Lower lobe of right lung (tissue), 2 donors: ENCODE data around the gene KRTAP9-7. TPM values are rescaled to one million over a fixed set of nuclear protein-coding genes. Genes with fewer than 3 reads are reported as not detected.

Experiments
- ATAC-seq, 2 donors: fragments of 200-7000 bp; cut with Tn5 transposase; one replicate each; pipeline ENCODE4 v1.9.1; 2020 to 2022; ENCODE audit warnings: mild to moderate bottlenecking in 2 of 2, moderate library complexity in 2 of 2
- DNase-seq: peaks from one replicate; pipeline ENCODE4 v3.0.0-alpha.2; 2020
- H3K27ac ChIP-seq: fragments of 200-600 bp; one replicate; pipeline ENCODE4 v1.8.0; 2022
- H3K27me3 ChIP-seq: fragments of 200-600 bp; one replicate; pipeline ENCODE4 v1.8.0; 2022; ENCODE audit warnings: low read depth
- H3K36me3 ChIP-seq: fragments of 200-600 bp; one replicate; pipeline ENCODE4 v1.8.0; 2022; ENCODE audit warnings: mild to moderate bottlenecking
- H3K4me1 ChIP-seq: fragments of 200-600 bp; one replicate; pipeline ENCODE4 v1.8.0; 2022
- H3K4me3 ChIP-seq: fragments of 200-600 bp; one replicate; pipeline ENCODE4 v1.8.0; 2022; ENCODE audit warnings: mild to moderate bottlenecking
- H3K9me3 ChIP-seq: fragments of 200-600 bp; one replicate; pipeline ENCODE4 v1.8.0; 2022
- intact Hi-C: fragments of 100-400 bp; cut with DNase I; formaldehyde crosslinking; loops from one replicate; pipeline ENCODE4 v1.11.0; 2022
- total RNA-seq: library from RNA; stranded (reverse); fragmentation: NEBNext Ultra II Directional; extraction: Animal tissue kit (Norgen Biotek cat#: 25700); gene quantifications from one replicate; pipeline ENCODE4 v1.2.1, GENCODE V29; 2021
- TF ChIP-seq, protein P1 (sequence below): fragments of 200-600 bp; IDR thresholded peaks from one replicate; pipeline ENCODE4 v1.8.0; 2022; ENCODE audit warnings: antibody characterized with exemption, mild to moderate bottlenecking
- donor health status: DM: no; HTN: yes; CAD: no; lungs with severe emphysema.

KRTAP9-7 gene
- total RNA-seq, 1 donor from 2014 or later, result not detected

GRCh38 chr17:41278176-41278955 lies 2.9 kb downstream of the KRTAP9-7 start:
- no peak overlapping the region for H3K4me3 ChIP-seq
- H3K4me1 ChIP-seq, result no peaks in the 10 kb centered on the region
- DNase-seq (no peak), ATAC-seq (no peak)
- no peaks in the 10 kb centered on the region for H3K36me3 ChIP-seq
- intact Hi-C loops, result no loop called here
- H3K27ac ChIP-seq, result no peak overlapping the region
- no peaks in the 10 kb centered on the region for H3K9me3 ChIP-seq
- H3K27me3 ChIP-seq, result peaks cover 5% of the 10 kb centered on the region
- TF ChIP-seq, protein P1, sequence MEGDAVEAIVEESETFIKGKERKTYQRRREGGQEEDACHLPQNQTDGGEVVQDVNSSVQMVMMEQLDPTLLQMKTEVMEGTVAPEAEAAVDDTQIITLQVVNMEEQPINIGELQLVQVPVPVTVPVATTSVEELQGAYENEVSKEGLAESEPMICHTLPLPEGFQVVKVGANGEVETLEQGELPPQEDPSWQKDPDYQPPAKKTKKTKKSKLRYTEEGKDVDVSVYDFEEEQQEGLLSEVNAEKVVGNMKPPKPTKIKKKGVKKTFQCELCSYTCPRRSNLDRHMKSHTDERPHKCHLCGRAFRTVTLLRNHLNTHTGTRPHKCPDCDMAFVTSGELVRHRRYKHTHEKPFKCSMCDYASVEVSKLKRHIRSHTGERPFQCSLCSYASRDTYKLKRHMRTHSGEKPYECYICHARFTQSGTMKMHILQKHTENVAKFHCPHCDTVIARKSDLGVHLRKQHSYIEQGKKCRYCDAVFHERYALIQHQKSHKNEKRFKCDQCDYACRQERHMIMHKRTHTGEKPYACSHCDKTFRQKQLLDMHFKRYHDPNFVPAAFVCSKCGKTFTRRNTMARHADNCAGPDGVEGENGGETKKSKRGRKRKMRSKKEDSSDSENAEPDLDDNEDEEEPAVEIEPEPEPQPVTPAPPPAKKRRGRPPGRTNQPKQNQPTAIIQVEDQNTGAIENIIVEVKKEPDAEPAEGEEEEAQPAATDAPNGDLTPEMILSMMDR, result no peak

- no peak for DNase-seq
- Histone ChIP-seq H3K9me3 (no peaks in the 10 kb centered on the region), H3K4me1 (no peaks in the 10 kb centered on the region), H3K36me3 (no peaks in the 10 kb centered on the region), H3K27me3 (no peaks in the 10 kb centered on the region), H3K27ac (no peak overlapping the region), H3K4me3 (no peak overlapping the region)
- TF ChIP-seq, protein P1, result no peak
- intact Hi-C loops, result no loop called here
- ATAC-seq, result no peak
Measured at GRCh38 chr17:41284043-41284442, 8.5 kb downstream of the KRTAP9-7 start.

GRCh38 chr17:41284546-41284945 lies 9.0 kb downstream of the KRTAP9-7 start:
- no peak for ATAC-seq
- Histone ChIP-seq H3K27me3 (no peaks in the 10 kb centered on the region), H3K9me3 (no peaks in the 10 kb centered on the region), H3K4me3 (no peak overlapping the region), H3K4me1 (no peaks in the 10 kb centered on the region), H3K36me3 (no peaks in the 10 kb centered on the region), H3K27ac (no peak overlapping the region)
- TF ChIP-seq, protein P1, result no peak
- DNase-seq, result no peak
- intact Hi-C loops, result no loop called here

GRCh38 chr17:41287050-41287449 lies 11.6 kb downstream of the KRTAP9-7 start:
- H3K27ac ChIP-seq, result no peak overlapping the region
- DNase-seq (no peak), ATAC-seq (no peak)
- H3K4me1 ChIP-seq, result no peaks in the 10 kb centered on the region
- H3K36me3 ChIP-seq, result no peaks in the 10 kb centered on the region
- TF ChIP-seq, protein P1, result no peak
- intact Hi-C loops, result no loop called here
- H3K27me3 ChIP-seq, result no peaks in the 10 kb centered on the region
- no peaks in the 10 kb centered on the region for H3K9me3 ChIP-seq
- no peak overlapping the region for H3K4me3 ChIP-seq

DNA sequence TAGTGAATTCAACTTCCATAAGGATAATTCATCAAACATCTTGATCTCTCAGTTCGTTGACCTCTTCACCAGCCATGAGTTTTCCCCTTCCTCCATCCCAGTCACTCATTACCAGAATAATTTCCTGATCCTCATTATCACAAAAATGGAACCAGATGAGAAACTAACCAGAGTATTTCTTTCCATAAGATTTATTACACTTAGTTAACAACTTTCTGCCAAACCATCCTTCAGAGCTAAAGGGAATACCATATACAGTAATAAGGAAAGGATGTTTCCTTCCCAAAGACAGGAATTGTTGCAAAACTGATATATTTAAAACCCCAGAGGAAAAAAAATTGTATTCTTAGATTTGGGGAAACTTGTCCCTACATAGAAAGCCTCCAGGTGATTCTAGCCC lies 18.5 kb downstream of the KRTAP9-7 start:
- H3K27ac ChIP-seq, result no peak overlapping the region
- intact Hi-C loops, result no loop called here
- no peaks in the 10 kb centered on the region for H3K4me1 ChIP-seq
- TF ChIP-seq, protein P1, result no peak
- H3K36me3 ChIP-seq, result no peaks in the 10 kb centered on the region
- H3K4me3 ChIP-seq, result no peak overlapping the region
- no peak for DNase-seq
- no peaks in the 10 kb centered on the region for H3K9me3 ChIP-seq
- H3K27me3 ChIP-seq, result no peaks in the 10 kb centered on the region
- no peak for ATAC-seq
